ENCODE data around the gene PLXNB2.
"Not testable (repeated sequence)": the region's sequence is repeated elsewhere in the genome, so short reads cannot be mapped to it uniquely, and the experiment has no call there.

PLXNB2 gene

DNA sequence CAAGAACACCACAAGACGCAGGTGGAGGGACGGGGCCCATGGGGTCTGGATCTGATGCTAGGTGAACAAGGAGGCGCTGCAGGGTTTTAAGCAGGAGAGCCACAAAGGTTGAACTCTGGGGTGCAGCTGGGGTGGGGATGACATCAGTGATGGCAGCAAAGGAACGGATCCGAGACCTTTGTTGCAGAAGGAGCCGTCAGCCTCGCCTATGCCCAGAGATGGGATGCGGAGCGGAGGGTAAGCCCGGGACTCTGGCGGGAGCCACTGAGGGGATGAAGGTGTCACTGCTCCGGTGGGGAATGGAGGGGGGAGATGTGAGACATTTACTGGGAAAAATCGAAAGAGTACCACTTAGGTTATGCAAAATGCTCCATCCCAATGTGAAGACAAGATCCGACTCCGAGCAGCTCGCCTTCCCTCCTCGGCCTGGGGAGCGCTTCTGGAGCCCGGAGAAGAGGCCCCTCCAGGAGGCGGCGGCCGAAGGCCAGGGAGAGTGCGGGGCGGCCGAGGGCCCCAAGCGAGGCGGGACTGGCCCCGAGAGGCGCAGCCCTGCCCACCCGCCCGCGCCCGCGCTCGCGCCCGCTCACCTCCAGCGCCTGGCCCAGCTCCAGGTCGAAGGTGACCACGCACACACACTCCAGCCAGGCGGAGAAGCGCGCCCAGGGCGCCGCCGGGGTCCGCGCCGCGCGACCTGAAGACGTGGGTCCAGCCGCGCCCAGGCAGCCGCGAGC lies 18.9 kb upstream of the PLXNB2 start:
- DNase-seq = no peak

DNA sequence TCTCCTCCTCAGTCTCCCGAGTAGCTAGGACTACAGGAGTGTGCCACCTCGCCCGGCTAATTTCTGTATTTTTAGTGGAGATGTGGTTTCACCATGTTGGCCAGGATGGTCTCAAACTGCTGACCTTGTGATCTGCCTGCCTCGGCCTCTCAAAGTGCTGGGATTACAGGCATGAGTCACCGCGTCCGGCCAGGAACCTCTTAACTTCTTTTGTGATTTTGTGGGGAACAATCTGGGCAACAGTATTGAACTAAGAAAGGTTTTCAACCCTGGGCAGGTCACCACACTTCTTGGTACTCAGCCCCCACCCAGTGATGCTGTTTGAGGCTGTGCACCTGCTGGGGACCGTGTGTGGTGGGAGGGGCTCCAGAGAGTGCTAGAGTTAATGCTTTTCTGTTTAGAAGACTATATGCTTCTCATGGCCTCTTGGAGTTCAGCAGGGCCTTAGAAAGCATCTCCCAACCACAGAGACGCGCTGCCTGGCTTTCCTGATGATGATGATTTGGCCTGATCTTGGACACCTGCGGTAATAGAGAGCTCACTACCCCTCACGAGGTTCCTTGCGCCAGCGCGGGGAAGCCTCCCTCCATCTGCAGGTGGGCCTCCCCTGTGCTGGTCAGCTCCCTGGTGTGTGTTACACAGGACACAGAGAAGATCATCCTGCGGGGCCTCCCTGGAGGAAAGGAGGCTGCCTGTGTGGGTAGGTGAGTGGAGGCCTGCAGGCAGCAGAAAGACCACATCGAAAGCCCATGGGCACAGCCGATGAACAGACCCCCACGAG lies 18.2 kb upstream of the PLXNB2 start:
- no peak for DNase-seq

DNA sequence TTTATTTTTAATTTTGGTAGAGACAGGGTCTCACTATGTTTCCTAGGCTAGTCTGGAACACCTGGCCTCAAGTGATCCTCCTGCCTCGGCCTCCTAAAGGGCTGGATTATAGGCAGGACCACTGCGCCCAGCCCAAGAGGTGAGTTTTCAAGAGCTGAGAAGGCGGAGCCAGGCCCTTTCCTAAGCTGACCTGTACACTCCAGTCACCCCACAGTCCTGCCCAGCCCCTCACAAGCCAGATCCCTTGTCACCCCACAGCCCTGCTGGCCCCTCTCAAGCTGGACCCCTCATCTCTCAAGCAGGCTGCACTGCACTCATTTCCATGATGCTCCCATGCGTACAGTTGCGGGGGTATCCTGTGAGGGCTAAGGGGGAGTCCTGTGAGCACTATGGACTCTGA lies 16.5 kb upstream of the PLXNB2 start:
- DNase-seq = no peak

DNA sequence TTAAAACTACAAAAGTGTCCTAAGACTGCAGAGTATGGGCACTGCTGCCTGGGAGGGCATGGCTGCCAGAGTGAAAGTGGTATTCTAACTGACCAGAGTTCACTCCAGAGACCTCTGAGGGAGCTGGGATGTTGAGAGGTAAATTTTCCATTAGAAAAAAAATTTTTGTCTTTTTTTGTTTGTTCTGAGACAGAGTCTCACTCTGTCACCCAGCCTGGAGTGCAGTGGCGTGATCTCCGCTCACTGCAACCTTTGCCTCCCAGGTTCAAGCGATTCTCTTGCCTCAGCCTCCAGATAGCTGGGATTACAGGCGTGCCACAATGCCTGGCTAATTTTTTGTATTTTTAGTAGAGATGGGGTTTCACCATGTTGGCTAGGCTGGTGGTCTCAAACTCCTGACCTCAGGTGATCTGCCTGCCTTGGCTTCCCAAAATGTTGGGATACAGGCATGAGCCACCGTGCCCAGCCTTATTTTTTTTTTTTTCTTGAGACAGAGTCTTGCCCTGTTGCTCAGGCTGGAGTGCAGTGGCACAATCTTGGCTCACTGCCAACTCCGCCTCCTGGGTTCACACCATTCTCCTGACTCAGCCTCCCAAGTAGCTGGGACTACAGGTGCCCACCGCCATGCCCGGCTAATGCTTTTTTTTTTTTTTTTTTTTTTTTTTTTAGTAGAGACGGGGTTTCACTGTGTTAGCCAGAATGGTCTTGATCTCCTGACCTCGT lies 15.1 kb upstream of the PLXNB2 start:
- not testable (repeated sequence) for DNase-seq

DNA sequence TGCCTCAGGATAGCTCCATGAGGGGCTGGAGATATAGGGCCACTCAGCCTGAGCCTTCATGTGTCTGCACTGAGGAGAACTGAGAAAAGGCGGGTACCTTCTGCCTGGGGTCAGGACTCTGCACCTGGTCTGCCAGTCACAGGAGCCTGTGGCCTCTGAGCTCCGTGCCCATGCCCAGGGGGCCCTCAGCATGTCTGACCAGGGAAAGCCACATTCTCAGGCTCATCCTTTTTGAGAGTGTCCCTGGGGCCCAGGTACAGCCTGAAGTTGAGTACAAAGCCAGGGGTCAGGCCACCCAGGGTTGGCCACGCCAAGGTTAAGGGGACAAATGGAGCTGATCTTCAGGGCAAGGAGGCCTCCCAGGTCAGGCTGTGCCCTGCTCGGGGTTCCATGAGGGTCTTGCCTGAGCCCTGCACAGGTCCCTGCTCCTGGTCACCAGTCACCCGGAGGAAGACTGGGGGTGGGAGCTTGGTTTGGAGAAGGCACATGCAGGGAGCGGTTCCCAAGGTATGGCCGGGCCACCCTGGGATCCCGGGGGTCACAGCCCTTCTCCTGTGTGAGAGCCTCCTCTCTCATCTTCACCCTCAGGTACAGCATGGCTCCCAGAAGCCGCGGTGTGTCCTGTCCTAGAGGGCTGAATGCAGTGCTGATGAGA lies 13.4 kb upstream of the PLXNB2 start:
- no peak for DNase-seq

DNA sequence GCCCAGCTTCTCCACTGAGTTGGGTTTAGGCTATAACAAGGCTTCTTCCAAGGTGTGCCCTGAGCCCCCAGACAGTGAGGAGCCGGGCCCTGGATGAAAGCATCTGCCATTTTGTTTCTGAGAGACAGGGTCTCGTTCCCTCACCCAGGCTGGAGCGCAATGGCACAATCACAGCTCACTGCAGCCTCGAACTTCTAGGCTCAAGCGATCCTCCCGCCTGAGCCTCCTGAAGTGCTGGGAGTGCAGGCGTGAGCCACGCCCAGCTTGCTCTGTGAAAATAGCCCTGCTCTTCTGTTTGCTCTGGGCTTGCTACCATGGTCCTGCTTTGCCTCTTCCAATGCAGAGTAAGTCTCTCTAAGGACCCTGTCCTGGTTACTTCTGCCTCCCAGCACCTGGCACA lies 12.7 kb upstream of the PLXNB2 start:
- DNase-seq = no peak

DNA sequence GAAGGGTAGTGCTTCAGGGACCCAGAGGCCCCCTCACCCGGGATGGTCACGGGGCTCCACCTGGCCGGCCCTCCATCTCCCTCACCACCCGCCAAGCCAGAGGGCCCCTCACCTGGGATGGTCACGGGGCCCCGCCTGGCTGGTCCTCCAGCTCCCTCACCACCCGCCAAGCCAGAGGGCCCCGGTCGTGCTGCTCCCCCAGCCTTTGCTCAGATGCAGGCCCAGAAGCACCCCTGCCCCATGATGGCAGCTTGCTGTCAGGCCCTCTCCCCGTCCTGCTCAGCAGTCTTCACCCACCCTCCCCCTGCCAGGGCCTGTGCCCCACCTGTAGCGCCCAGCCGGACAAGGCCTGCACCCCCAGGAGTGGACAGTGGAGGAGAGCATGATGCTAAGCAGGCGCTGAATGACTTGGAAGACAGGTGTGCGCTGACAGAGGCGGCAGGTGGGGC lies 12.1 kb upstream of the PLXNB2 start:
- DNase-seq = no peak

DNA sequence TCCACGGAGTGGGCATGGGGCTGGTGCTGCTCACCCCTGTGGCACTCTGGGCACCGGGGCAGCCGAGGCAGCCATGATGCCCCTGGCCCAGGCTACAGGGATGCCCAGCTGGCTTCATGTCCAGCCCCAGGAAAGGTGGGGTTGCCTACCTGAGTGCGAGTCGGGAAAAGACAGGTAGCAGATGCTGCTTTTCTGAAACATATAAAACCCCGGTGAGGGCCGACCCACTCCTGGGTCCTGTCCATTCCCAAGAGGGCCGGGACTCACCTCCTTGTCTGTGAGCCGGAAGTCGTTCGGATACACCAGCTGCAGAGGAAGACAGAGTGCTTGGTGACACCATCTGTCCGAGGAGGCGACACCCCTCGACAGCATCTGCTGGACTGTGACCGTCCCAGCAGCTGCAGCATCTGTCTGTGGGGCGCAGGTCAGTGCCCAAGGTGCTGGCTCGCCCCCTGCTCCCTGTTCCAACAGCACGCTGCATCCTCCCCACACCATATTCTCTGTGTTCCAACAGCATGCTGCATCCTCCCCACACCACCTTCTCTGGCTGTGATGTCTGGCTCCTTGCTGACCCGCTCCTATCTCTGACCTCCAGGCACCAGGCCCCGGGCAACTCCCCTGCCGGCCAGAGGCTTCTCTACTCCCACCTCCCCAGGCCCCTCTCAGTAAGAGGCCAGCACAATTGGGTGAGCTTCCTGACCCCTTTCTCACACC lies 11.4 kb upstream of the PLXNB2 start:
- no peak for DNase-seq

DNA sequence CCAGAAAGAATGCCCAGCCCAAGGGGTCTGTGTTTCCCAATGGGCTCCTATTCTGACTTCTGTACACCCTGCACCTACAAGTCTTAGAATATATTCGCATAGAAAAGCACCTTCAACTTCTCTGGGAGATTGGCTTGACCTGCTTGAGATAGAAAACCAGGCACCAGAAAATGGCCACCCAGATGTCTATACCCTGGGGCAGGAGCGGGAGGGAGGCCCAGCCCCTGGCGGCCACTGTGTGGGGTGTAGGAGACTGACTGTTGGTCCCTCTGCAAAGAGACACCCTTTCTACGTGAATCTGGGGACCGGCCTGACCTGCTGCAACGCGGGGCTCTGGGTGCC lies 10.9 kb upstream of the PLXNB2 start:
- no peak for DNase-seq

DNA sequence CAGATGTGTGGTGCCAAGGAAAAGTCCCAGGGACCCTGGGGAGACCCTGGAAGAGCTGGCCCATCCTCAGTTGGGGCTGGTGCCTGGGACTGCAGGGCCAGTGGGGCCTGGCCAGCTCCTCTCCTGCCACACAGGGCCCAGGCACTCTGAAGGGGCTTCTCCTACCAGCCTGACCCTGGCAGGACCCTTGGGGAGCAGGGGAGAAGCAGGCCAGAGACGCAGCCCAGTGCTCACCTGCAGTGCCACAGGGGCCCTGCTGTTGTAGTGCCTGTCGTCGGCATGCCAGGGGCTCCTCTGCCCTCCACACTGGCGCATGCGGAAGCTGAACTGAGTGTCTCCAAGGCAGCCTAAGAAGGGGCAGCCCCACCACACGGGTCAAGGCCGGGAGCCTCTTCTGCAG lies 10.2 kb upstream of the PLXNB2 start:
- DNase-seq = no peak

DNA sequence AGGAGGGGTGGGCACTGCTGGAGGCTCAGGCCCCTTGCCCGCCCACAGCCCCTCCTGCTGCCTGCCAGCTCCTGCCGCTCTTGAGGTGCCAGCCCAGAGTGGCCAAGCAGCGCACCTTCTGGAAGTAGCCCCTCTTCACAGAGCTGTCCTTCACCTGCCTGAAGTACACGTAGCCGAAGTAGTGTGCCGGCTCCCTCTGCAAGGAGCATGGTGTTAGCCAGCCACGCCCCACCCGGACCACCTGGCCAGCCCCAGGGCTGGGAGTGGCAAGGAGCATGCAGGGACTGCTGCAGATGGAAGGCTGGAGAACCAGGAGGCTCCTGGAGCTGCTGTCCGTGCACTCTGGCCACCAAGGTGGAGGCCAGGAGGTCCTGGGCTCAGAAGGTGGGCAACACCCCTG lies 9.7 kb upstream of the PLXNB2 start:
- DNase-seq = no peak

DNA sequence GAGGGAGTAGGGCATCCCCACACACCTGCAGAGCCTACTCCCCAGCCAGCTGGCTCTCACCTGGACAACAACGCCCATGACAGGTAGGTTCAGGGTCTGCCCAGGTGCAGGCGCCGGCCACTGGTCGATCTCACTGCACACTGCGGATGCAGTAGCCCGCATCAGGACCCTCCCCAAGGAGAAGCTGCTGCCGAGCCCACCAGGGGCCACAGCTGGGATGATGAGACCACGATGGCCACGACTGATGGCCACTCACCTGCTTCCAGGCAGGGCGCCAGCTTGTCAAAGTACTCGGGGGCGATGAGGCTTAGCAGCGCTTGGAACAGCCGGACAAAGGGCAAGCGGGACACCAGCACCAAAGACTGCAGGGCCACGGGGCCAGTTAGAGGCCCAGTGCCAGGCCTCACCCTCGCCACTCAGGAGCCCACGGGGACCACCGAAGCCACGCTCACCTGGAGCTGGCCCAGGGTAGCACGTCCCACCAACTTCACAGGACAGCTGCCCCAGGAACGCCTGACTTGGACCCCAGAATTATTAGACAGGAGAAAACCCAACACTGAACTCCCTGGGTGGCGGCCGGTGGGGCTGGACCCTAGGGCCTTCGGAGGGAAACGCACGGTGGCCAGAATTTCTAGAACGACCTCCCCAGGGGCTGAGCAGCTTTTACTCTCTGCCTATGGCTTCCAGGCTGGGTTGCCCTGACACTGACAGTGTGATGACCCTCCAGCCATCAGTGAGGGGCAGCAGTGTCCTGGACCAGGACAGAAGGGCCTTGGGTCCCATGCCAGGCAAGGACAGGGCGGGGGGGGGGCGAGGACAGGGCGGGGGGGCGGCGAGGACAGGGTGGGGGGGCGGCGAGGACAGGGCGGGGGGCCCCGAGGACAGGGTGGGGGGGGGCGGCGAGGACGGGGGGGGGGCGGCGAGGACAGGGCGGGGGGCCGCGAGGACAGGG lies 8.9 kb upstream of the PLXNB2 start:
- no peak for DNase-seq

DNA sequence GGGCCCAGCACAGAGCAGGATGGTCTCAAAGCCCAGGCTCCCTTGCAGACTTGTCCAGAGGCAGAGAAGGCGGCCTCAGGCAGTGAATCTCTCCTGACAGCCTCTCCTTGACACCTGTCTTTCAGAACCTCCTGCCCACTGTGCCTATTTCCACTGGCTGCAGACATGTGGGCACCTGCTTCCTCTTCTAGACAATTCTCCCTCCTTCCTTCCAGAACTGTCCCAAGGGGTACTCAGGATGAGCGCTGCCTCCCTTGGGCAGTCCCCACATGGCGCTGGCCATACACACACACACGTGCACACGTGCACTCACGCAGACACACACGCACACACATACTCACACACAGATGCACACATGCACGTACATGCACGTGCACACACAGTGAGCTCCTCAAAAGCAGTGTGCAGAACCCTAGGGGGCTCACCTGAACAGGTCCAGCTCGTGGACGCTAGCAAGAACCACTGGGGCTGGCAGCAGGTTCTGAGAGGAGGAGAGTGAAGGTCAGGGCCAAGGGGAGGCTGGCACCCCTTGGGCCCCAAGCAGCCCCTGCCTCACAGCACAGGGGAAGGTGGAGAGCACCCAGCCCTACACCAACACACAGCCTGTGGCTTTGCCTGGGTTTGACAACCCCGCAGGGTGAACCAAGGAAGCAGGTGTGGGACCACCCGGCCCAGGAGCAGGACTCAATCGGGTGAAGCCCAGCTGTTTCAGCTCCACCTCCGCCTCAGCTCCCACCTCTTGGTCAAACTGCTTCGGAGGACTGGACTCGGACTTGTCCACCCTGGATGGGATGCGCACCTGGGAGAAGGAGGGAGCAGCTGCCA lies 8.1 kb upstream of the PLXNB2 start:
- no peak for DNase-seq

DNA sequence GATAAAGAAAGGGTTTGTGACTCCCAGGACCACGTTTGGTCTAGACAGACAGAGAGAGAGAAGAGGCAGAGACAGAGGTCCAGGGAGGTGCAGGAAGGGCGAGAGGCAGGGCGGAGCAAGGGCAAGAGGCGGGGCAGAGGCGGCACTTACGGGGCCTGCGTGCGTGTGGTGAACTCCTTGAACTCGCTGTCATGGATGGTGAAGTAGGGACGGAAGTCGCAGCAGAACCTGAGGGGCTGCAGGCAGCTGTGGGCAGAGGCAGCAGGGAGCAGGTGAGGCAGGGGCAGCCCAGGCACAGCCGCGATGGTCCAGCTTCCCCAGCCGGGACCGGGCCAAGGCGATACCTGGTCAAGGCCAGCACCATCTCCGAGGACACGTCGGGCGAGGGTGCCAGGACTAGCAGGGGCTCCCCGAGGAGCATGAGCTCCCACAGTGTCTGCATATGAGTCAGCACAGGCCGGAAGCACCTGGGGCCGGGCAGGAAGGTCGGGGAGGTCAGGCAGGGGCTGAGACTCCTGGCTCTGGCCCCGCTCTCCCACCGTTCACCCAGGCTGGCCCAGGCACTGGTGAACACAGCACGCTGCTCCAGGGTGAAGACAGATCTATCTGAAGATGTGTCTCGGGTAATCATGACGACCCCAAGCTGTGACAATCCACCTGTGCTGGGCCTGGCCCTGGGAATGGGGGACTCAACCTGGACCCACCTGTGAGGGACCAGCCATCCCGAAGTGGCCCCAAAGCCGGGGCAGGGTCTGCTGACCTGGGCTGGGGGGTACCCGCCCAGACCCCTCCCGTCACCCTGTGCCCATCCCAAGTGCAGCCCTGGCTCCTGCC lies 7.2 kb upstream of the PLXNB2 start:
- peak; percentile 59 to 63 for DNase-seq

DNA sequence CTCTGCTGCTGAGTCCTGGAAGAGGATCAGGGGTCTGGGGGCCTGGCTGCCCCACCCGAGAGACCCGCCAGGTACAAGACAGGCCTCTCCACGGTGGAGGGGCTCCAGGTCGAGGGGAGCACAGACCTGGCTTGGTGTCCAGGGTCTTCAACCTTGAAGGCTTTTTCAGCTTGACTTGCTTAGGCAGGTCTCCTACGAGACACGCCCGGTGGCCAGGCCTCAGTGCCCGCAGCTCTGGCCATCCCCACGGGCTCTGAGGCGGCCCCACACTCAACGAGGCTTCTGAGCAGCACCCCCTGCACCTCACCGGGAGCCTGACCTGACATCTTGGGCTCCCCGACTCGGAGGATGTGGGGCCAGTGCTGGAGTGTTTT lies 6.6 kb upstream of the PLXNB2 start:
- DNase-seq = no peak

DNA sequence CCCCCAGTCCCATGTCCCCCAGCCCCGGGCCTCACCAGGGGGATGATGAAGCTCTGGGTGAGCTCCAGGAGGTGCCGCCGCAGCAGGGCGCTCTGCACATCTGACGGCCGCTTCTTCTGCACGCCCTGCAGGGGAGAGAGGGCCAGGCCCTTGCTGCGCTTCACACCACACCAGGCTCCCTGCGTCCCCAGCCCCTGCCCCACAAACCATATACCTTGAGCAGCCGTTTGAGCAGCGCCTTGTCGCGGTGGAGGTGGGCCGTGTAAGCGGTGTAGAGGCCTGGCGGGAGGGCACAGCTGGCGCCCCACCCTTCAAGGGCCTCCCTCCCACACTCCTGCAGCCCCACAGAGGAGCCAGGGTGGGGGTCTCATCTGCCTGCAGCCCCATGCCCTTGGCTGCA lies 6.2 kb upstream of the PLXNB2 start:
- no peak for DNase-seq

DNA sequence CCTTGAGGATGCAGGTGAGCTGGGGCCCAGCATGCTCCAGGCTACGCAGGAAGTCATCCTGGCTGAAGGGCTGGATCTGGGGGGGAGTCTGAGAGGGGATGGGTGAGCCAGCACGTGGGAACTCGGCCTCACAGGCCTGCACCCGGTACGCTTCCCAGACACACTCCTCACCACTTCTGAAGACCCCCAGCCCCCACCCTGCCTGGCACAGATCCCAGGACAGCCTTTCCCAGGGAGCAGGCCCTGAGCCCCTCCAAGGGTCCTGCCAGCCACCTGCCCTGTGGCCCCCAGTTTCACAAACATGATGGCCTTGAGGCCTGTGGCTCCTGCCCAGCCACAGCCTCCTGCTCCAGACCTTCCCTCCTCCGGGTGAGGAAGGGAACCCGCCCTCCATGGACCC lies 5.6 kb upstream of the PLXNB2 start:
- no peak for DNase-seq

DNA sequence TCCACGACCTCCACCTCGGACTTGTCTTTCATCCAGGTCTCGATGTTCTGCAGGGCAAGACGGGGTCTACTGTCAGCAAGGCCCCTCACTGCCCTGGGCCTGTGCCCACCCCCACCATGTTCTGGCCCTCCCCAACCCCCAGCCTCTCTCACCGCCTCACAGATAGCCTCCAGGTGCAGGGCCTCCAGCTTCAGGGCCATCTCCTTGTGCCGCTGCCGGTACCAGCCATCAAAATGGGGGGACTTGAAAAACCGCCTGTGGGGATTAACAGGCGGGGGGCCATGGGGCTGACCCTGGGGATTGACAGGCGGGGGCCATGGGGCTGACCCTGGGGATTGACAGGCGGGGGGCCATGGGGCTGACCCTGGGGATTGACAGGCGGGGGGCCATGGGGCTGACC lies 4.9 kb upstream of the PLXNB2 start:
- no peak for DNase-seq

DNA sequence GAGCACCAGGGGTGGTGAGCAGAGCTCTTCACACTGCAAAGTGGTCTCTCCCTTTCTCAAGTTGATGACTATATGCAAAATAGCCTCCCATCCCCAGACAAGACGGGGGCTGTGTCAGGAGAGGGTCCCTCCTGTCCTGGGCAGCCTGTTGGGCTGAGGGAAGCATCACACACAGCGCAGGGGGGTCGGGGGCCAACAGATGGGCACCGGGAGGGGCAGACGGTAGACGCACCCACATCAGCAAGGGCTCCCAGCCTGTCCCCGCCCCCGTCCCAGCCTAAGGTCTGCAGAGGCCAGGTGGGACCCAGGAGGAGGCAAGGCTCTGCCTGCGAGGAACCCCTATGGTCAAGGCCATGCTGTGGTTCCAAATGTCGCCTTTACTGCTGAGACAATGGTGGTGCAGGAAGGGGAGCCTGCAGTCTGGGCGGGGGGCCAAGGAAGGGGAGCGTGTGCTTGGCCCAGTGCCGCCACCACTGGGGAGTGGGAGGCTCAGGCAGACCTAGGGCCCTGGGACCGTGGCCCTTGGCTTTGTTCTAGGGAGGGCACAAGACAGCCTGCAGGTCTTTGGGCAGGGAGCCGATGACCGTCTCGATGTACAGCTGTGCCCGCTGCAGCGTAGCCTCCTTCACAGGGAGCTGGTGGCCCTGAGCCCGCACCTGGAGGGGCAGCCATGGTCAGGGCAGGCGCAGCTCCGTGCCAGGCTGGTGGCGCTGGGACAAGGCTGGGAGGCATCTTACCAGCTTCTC lies 4.3 kb upstream of the PLXNB2 start:
- DNase-seq = no peak

Data from activated CD4-positive, alpha-beta T cell treated with anti-CD3 and anti-CD28 coated beads, Interleukin-2, amount 50 U/mL, for 4 hours (primary cell).